Uterus (tissue), 2 donors: ENCODE data around the gene NEURL1.

Experiments used
- CTCF ChIP-seq, 4 experiments: fragments of 200-600 bp in 2 of 4; fragments of 450-650 bp in 2 of 4; sonication (generic) in 2 of 4; IDR thresholded peaks; one replicate each; pipeline ENCODE4 v1.5.1; 2016 to 2019; ENCODE audit warnings: antibody characterized with exemption in 4 of 4, mild to moderate bottlenecking in 2 of 4, moderate library complexity in 1 of 4
- POLR2A ChIP-seq, 2 donors: fragments of 450-650 bp; IDR thresholded peaks; one replicate each; pipeline ENCODE4 v1.6.1; 2016; ENCODE audit warnings: antibody characterized with exemption in 2 of 2, mild to moderate bottlenecking in 1 of 2, moderate library complexity in 1 of 2

GRCh38 chr10:103480521-103480920 lies 13.0 kb upstream of the NEURL1 start:
- no peak for TF ChIP-seq CTCF (IDR thresholded peaks at IDR 0.05)
- no peak for TF ChIP-seq POLR2A (IDR thresholded peaks at IDR 0.05)
